Renal cortex interstitium (tissue), 15 donors: ENCODE measurements around the gene COQ8A. TPM values are rescaled to one million over a fixed set of nuclear protein-coding genes. Genes with fewer than 3 reads are reported as not detected.

Source experiments
- DNase-seq, 11 donors: peaks; one replicate each; pipeline ENCODE4 v3.0.0-alpha.2; 2013; ENCODE audit warnings: low read depth in 9 of 11, low spot score in 4 of 11; ENCODE audit errors: extremely low read depth in 1 of 11
- long read RNA-seq, 16 experiments: transcript quantifications; one replicate each; lab custom pipeline, GENCODE V29; 2026
- polyA plus RNA-seq, 3 donors: library from polyadenylated mRNA; unstranded; fragments of 120-200 nt; gene quantifications; one replicate each; pipeline ENCODE4 v1.2.1, GENCODE V29; 2013; ENCODE audit not compliant: insufficient read length in 3 of 3

Gene COQ8A
- 10 to 100 TPM; 30.5 to 33.0 (median 31.2) TPM for polyA plus RNA-seq
- long read RNA-seq, donor 1, partial matches to known transcripts: 0 of 2 reads
- long read RNA-seq, donor 1, other reads (novel, unspliced or antisense): 0 of 2 reads
- long read RNA-seq, donor 2, partial matches to known transcripts: 0 of 2 reads
- long read RNA-seq, donor 2, other reads (novel, unspliced or antisense): 0 of 2 reads
- long read RNA-seq, donor 3, transcript COQ8A-201 (15 exons, 2,872 nt): major isoform, 6 of 7 reads
- long read RNA-seq, donor 3, partial matches to known transcripts: 0 of 7 reads
- long read RNA-seq, donor 3, other reads (novel, unspliced or antisense): 0 of 7 reads
- long read RNA-seq, donor 4, transcript COQ8A-201 (15 exons, 2,872 nt): major isoform, 5 of 5 reads
- long read RNA-seq, donor 4, partial matches to known transcripts: 0 of 5 reads
- long read RNA-seq, donor 4, other reads (novel, unspliced or antisense): 0 of 5 reads
- long read RNA-seq, donor 5: 0 reads
- long read RNA-seq, donor 6, transcript COQ8A-201 (15 exons, 2,872 nt): major isoform, 5 of 5 reads
- long read RNA-seq, donor 6, partial matches to known transcripts: 0 of 5 reads
- long read RNA-seq, donor 6, other reads (novel, unspliced or antisense): 0 of 5 reads
- long read RNA-seq, donor 7, partial matches to known transcripts: 24 of 26 reads
- long read RNA-seq, donor 7, other reads (novel, unspliced or antisense): 0 of 26 reads
- long read RNA-seq, donor 8, transcript COQ8A-201 (15 exons, 2,872 nt): major isoform, 11 of 35 reads
- long read RNA-seq, donor 8, partial matches to known transcripts: 23 of 35 reads
- long read RNA-seq, donor 8, other reads (novel, unspliced or antisense): 0 of 35 reads
- long read RNA-seq, donor 9, partial matches to known transcripts: 0 of 3 reads
- long read RNA-seq, donor 9, other reads (novel, unspliced or antisense): 0 of 3 reads
- long read RNA-seq, donor 10, partial matches to known transcripts: 0 of 3 reads
- long read RNA-seq, donor 10, other reads (novel, unspliced or antisense): 0 of 3 reads
- long read RNA-seq, donor 11, partial matches to known transcripts: 0 of 6 reads
- long read RNA-seq, donor 11, other reads (novel, unspliced or antisense): 0 of 6 reads
- long read RNA-seq, donor 12, partial matches to known transcripts: 0 of 3 reads
- long read RNA-seq, donor 12, other reads (novel, unspliced or antisense): 0 of 3 reads
- long read RNA-seq, donor 13, transcript COQ8A-201 (15 exons, 2,872 nt): major isoform, 9 of 17 reads
- long read RNA-seq, donor 13, partial matches to known transcripts: 8 of 17 reads
- long read RNA-seq, donor 13, other reads (novel, unspliced or antisense): 0 of 17 reads
- long read RNA-seq, donor 14, partial matches to known transcripts: 0 of 3 reads
- long read RNA-seq, donor 14, other reads (novel, unspliced or antisense): 0 of 3 reads
- long read RNA-seq, donor 15, partial matches to known transcripts: 0 of 1 reads
- long read RNA-seq, donor 15, other reads (novel, unspliced or antisense): 0 of 1 reads
- long read RNA-seq, donor 16, transcript COQ8A-201 (15 exons, 2,872 nt): major isoform, 15 of 46 reads
- long read RNA-seq, donor 16, partial matches to known transcripts: 31 of 46 reads
- long read RNA-seq, donor 16, other reads (novel, unspliced or antisense): 0 of 46 reads

- DNase-seq: peak; percentile 96 to 99 (median 98)
Measured at GRCh38 chr1:226940029-226940805, at the start of gene COQ8A. Gene COQ8A, plus strand, starts transcription at chr1:226940294. Its CDS starts 21,092 bp downstream, at chr1:226961386.

- no peak for DNase-seq
Measured at GRCh38 chr1:226890331-226891108, 49.6 kb upstream of the COQ8A start.

GRCh38 chr1:226891346-226891745, 48.7 kb upstream of the COQ8A start:
- DNase-seq: no peak

GRCh38 chr1:226891846-226892523, 48.1 kb upstream of the COQ8A start:
- DNase-seq: no peak

- DNase-seq: no peak
Measured at GRCh38 chr1:226892524-226892875, 47.6 kb upstream of the COQ8A start.

GRCh38 chr1:226893936-226894335, 46.2 kb upstream of the COQ8A start:
- no peak for DNase-seq

- no peak for DNase-seq
Measured at GRCh38 chr1:226894826-226895225, 45.3 kb upstream of the COQ8A start.

- DNase-seq: no peak
Measured at GRCh38 chr1:226895644-226896043, 44.5 kb upstream of the COQ8A start.

GRCh38 chr1:226898246-226898645, 41.8 kb upstream of the COQ8A start:
- DNase-seq: no peak

- DNase-seq: no peak
Measured at GRCh38 chr1:226901421-226901820, 38.7 kb upstream of the COQ8A start.

- DNase-seq: no peak
Measured at GRCh38 chr1:226902601-226903000, 37.5 kb upstream of the COQ8A start.

GRCh38 chr1:226903819-226904716, 36.0 kb upstream of the COQ8A start:
- peak in 10 of 11 donors; percentile 45 to 77 (median 54) for DNase-seq

- no peak for DNase-seq
Measured at GRCh38 chr1:226904772-226905171, 35.3 kb upstream of the COQ8A start.

GRCh38 chr1:226908419-226908818, 31.7 kb upstream of the COQ8A start:
- DNase-seq: no peak

GRCh38 chr1:226908913-226909312, 31.2 kb upstream of the COQ8A start:
- no peak for DNase-seq
